DMS53 treated with DMSO at 0.1 percent for 48 hours (cell line): ENCODE measurements around the gene AK5.

Experiments
- DNase-seq: peaks from one replicate; lab custom pipeline; 2025; ENCODE audit not compliant: unreplicated experiment; lab: John Stamatoyannopoulos, UW

AK5 gene

DNA sequence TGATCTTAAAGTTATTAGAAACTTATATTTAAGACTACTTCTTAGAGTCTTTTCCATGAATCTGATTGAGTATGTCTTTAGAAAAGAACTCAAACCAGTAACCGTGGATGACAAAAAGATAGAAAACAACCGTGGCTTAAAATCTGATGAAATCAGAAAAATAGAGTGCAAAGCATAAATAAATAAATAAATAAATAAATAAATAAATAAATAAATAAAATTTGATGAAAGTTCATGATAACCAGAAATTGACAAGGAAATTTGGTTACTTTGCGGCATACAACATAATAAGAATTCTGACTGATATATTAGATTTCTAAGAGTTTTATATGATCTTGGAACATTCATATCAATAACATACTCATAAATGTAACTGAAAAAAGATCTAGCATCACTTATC lies 152.1 kb downstream of the AK5 start:
- DNase-seq, result no peak

DNA sequence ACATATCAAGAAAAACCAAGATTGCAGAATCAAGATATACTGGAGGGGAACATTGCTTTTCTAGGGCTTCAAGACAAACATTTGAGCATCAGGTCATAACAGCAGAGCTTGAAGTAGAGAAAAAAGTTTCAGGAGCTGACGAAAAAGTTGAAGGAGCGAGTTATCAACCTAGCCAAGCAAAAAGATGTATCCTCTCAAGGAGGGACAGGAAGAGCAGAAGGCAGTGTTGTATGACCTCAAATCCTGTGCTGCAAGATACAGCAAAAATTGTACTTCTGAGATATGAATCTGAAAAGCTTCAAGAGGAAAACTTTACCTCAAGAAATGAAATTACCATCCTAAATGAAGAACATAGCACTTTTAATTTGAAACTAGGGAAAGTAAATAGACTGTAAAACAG lies 153.1 kb downstream of the AK5 start:
- no peak for DNase-seq

DNA sequence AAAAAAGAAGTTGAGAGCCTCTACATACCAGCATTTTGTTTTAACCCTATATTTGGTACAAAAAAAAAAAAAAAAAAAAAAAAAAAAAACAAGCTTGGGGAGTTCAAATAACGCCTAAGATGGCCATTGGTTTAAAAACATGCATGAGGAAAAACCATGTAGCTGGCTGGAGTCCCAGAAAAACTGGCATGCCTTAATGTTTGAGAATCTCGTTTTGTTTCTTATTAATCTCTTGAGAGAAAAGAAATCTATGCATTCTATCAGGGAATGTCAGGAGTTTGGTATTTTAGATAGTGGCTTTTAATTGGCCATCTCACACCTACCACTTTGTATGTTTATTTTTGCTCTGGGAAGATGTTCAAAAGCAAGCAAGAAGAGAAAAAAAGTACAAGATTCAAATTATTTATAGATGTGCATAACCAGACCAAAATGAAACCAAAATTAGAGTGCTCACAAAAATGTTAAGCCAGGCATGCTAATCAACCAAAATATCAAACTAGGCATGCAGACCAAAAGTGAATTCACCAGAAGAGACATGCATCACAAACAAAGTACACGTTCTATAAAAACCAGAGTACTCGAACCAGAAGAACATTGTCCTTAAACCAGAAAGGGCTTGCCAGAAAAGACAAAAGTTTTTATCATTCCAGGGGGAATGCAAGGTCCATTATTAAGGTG lies 156.6 kb downstream of the AK5 start:
- no peak for DNase-seq

DNA sequence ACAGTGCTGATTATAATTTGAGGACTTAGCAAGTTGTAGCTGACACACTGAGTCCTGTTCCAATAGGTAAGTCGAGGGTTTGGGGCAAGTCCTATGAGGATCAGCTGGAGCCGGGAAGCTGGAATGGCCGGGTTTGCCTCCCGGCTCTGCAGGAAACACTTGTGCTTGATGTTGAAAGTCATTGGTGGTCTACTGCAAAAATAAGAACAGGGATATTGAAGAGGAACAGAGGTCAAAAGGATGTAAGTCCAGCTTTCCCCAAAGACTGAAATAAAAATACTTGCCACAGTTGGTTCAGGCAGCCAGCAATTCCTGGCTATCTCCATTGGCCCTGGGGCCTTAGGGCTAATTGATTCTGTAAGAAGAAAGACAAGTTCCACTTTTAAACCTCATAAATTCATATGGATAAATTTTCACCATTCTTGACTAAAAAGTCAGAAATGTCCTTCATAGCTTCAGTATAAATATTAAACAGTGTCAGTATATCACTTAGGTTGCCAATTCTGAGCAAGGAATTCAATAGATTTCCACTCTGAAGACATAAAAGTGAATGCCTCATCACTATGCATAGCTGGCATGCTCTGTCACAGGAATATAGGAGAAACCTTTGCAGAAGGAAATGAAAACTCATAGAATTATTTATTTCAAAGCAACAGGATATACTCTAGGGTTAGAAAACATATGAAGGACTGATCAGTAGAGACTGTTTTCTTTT lies 165.2 kb downstream of the AK5 start:
- DNase-seq, result no peak

DNA sequence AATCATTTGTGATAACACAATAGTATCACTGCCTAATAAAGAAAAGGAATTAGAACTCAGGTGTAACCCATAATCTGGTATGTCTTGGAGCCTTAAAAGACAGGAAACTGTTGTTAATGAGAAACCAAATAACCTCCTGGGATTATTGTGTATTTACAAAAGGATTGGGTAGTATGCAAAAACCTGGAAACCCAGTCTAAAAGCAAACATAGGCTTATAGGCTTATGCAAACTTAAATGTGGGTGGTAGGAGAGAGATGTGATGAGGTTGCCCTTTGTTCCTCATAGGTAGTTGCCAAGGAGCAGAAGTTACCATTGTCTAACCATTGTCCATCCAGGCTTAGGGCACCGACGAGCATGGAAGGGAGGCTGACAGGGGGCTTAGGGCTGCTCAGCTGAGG lies 165.8 kb downstream of the AK5 start:
- peak; percentile 97 for DNase-seq

DNA sequence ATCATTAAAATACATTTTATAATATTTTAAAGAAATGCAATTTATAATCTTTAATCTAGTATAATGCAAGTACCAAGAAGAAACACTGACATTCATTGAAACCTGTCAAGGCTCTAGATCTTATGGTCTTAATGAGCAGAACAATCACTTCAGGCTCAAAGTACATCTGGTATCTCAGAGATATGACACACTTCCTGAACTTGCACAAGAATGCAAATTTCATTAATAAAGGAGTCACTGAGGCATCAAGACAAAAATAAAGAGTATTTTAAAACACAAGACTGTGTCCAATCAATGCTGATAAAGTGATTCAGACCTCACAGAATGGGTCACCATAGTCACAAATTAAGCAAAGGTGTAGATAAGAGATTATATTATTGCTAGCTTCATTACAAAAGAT lies 178.1 kb downstream of the AK5 start:
- no peak for DNase-seq

DNA sequence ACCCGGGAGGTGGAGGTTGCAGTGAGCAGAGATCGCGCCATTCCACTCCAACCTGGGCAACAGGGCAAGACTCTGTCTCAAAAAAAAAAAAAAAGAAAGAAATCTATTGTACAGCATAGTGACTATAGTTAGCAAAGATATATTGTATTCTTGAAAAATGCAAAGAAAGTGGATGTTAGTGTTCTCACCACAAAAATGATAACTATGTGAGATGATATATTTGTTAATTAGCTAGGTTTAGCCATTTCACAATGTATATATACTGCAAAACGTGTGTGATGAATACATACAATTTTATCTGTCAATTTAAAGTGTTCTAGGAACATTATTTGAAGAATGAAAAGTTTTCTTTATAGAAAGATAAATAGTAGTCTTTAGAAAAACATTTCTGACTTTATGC lies 179.9 kb downstream of the AK5 start:
- no peak for DNase-seq

DNA sequence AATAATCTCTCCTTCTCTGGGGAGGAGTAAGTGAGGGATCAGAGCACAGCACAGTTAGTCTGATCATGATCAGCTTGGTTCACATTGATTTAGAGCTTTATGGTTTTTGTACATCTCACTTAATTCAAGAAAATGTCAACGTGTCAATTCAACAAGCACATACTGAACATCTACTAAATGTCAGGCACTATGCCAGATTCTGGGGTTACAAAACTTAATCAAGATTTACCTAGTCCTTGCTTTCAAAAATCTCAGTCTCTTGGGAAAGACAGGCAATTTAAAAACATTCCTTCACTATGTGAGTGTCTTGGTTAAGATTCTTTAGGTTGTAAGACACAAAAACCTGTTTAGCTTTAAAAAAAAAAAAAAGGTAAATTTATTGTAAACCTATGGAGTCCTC lies 181.4 kb downstream of the AK5 start:
- DNase-seq, result no peak

DNA sequence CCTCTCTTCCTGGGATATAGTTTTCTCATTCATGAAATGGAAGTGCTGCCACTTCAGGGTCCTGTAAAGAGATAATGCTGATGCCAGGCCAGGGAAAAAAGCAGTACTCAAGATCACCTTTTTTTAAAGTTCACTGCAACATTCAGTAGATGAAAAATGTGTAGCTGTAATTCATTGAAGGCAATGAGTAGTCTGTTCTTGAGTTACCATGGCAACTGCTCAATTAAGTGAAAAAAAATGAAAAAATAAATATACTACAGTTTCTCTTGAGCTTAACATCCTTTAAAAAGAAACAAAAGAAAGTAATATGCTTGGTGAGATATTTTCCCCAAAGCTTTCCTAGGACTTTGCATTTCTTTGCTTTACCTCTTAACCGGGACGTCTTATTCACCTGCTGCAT lies 183.3 kb downstream of the AK5 start:
- no peak for DNase-seq

DNA sequence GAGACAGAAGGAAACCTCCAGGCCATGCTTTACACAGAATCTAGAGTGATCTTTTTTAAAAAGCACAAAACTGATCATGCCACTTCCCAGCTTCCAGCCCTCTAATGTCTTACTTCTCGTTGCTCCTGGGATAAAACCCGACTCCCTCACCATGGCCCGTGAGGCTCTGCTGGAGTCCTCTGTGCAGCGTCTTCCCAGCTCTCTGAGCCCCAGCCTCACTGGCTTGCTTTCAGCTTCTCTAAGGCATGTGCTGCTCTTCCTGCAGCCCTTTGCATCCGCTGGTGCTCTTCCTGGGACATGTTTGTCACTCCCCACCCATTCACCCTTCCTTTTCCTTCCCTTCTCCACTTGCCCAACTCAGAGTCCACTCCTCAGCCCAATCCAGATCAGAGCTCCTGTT lies 184.1 kb downstream of the AK5 start:
- no peak for DNase-seq

DNA sequence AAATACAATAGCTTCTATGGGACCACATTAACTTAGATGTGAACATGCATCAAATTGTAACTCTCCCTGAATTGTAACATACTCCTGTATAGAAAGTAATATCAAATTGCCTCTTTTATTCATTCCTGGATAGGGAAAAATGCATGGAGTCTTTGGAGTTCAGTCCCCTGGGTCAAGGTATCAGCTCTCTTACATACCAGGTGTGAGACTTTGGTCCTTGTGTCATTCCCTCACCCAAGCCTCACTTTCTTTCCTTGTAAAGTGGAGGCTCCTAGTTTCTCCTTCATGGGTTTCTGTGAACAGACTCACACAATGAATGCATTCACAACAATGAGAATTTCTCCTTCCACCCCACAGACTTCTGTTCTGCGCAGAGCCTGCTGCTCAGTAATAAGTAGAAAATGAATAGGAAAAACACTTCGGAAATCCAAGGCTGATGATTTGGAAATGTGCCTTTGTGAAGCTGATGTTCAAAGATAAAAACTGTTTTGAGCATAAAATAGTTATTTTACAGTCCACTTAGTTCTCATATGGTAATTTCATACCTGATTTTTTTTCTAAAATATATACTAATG lies 185.3 kb downstream of the AK5 start:
- DNase-seq, result no peak

DNA sequence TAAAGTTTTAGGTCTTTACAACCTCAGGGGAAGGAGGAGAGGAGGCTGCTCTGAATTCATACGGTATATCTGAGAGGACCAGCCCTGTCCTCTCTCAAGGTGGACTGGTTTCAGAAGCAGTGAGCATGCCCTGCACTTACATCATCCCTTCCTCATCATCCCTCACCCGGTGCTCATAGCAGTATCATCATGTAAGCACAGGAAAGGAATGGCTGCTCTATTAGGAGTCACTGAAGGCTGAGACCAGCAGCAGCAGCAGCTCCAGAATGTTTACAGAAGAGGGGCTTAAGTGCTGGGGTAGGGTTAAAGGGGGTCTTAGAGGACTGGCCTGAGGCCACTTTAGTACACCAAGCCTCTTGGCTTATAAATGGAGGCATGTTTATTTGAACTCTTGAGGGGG lies 185.9 kb downstream of the AK5 start:
- no peak for DNase-seq

DNA sequence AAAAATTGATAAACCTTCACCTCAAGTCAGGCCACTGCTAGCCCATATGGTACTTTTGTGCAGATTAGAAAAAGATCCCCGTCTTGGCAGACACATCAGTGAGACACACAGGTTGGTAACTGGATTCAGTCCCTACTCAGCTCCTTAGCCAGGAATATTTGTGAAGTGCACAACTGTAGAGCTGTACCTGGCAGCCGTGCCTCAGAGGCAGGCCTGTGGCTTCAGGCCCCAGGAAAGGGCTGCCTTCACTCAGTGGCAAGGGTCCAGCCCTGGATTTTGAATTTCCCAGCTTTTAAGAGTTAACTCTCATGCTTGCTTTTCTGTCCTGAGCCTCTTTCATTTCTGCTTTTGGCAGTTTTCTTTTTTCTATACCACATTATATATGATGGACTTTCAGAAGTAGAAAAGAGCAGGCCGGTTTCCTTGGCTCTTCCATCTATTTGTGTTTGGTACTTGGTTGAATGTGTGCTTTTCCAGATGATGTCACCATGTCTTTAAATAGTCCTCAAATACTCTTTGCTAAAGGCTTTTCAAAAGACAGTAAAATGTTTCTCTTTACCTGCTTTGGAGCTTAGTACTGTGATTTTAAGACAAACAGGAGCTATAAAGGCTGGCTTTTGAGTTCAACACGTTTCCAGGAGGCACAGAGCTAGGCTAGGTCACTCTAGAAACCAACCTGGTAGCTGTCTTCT lies 186.6 kb downstream of the AK5 start:
- peak; percentile 10 for DNase-seq

DNA sequence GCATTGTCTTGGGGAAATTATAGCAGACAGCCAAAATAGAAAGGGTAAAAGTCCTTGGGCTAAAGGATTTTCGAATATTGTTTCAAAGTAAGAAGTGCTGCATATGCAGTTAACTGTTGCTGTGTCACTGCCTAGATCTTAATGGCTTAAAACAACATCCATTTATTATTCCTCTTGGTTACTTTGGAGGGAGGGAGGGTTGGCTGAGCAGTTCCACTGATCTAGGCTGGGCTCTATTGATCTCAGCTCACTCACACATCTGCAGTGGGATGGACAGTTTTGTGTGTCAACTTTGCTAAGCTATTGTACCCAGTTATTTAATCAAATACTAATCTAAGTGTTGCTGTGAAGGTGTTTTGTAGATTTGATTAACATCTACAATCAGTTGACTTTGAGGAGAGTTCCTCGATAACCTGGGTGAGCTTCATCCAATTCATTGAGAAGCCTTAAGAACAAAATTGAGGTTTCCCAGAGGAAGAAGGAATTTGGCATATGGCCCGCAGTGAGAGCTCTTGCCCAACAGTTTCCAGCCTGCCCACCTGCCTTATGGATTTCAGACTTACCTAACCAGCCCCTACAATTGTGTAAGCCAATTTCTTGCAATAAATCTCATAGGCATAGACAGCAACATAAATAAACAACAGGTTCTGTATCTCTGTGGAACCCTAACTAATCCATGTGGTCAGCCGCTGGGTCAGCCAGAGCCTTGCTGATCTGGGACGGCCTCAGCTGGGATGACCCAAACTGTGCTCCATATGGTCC lies 187.3 kb downstream of the AK5 start:
- DNase-seq, result no peak

DNA sequence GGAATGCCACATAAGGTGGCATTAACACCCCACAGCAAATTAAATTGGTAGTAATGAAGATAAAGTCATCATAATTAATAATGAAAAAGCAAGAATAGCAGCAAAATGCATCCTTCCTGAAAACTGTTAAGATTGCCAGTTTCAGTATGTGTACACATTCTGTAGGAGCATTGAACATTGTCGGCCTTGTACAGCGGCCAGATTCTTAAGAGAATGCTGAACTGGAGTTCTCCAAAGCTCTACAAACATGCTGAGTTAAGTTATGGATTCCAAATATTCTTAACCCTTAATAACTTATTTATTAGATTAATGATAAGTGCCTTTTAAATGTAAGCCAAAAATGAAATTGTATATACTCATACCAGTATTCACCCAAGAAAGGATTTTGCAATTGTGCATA lies 189.9 kb downstream of the AK5 start:
- no peak for DNase-seq

DNA sequence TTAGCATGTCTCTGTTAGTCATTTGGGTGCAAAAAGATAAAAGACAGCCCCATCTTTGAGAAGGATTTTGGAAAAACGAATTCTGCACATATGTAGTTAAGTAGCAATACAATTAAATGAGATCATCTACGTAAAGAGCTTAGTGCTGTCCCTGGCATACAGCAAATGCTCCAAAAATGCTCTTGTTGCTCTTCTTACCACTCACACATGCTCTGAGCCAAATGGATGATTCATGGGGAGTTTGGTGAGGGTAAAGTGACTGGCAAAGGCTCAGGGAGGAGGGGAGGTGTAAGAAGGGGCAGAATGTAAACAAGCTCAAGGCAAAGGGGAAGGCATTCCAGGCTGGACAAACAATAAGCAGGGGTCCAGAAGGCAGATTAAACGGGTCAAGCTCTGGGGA lies 191.9 kb downstream of the AK5 start:
- DNase-seq, result no peak

DNA sequence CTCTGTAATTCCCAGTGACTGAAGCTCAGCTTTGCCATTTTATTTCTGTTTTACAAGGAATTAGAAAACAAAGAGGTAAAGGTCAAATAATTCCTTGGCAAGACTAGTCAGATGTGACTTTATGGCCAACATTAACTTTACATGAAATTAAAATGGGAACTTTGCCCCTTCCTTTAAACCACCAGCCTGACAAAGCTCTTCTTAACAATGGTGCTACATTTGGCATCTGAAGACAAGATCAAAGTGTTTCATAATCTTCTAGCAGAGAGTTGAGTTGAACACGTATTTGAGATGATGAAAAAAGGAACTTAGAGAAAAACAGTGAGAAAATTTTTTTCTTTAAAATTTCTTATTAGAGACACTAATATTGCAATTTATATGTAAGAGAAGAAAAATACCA lies 193.8 kb downstream of the AK5 start:
- DNase-seq, result no peak

DNA sequence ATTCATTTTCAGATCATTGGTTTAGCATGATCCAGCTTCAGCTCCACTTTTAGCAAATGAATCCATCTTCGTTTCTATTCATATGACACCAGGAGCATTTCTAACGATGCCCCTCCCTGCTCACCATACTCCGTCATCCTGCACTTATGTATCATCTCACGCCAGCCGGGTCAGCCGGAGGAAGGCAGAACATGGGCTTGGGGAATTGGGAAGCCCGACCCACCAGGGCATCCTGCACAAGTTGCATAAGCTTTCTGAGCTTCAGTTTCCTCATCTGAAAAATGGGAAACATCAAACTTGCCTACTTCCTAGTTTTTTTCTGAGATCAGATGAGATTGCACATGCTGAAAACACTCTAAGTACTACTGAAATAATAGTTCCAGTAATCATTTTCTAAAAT lies 194.7 kb downstream of the AK5 start:
- DNase-seq, result no peak

DNA sequence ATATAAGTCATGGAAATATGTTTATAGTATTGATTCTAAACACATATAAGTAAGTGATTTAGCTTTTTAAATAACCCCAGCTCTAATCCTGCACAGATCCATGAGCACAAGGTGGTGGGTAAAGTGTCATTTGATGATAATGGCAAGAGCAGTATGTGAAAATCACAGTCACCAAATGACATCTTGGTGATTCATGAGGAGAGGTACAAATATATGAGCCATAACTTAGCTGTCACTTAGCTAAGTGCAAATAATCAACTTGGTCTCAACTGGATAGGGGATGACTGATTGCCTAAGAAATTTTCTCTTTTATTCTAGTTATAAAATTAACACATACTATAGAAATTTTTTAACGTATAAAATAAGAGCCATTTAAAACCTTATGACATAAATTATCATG lies 202.5 kb downstream of the AK5 start:
- DNase-seq, result no peak

DNA sequence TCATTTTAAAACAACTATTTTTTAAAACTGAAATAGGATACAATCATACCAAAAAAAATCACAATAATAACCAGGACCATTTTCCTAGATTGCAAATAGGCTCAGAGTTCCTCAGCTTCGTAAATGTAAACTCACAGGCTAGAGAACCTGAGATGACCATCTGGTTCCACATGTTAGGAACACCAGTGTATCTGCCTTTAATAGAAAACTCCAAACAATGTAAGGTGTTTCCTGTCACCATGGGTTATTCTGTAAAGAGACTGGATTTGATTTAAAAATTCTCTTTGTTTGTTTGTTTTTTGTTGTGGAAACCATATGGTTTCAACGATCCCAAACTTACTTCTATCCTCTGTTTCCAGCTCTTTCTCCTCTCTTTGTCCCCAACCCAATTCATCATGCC lies 203.1 kb downstream of the AK5 start:
- no peak for DNase-seq

DNA sequence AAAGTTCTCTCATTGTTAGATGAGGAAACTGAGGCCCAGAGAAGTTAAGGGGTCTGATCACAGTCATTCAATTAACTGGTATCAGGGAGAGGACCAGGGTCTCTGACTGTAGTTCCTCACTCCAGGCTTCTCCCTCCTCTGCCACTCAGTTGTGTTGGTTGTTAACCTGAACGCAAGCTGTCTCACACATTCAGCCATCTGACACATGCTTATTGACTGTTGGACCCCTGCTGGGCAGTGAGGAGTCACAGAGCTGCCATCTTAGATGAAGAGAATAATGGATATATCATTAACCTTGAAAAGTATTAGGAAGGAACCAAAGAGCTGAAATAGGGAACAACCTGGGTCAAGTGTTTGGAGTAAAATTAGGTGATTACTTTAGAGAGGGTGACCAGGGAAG lies 205.8 kb downstream of the AK5 start:
- DNase-seq, result no peak
